Measurements from ENCODE around the gene MT1H.
"Not testable (repeated sequence)": the region's sequence is repeated elsewhere in the genome, so short reads cannot be mapped to it uniquely, and the experiment has no call there.

Gene MT1H

DNA sequence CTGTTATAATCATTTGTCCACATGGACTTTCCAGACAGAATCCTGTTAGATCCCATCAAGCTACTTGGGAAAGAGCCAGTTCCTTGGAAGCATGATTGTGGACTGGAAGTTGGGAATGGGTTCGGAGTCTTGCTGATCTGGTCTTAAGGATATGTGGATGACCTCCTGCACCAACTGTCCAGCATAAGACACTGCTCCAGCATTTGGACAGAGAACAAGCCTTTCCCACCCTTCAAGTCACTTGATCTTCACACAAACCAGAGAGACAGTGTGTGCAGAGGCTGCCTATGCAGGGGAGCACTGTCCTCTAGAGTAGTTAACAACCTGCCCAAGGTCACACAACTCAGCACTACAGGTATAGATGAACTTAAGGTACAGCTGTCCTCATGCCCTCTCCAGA, 23.8 kb upstream of the MT1H start:
- H3K36me3 Mint-ChIP-seq (ENCODE audit: low read depth): no peaks in the 10 kb centered on the region
- peaks cover 62% of the 10 kb centered on the region for H3K27me3 Mint-ChIP-seq (ENCODE audit: low read depth)
- H3K27ac Mint-ChIP-seq: no peak overlapping the region
- no peaks in the 10 kb centered on the region for H3K9me3 Mint-ChIP-seq
- H3K4me3 Mint-ChIP-seq: no peak overlapping the region
- H3K4me1 Mint-ChIP-seq (ENCODE audit: low read depth): peaks cover 19% of the 10 kb centered on the region

DNA sequence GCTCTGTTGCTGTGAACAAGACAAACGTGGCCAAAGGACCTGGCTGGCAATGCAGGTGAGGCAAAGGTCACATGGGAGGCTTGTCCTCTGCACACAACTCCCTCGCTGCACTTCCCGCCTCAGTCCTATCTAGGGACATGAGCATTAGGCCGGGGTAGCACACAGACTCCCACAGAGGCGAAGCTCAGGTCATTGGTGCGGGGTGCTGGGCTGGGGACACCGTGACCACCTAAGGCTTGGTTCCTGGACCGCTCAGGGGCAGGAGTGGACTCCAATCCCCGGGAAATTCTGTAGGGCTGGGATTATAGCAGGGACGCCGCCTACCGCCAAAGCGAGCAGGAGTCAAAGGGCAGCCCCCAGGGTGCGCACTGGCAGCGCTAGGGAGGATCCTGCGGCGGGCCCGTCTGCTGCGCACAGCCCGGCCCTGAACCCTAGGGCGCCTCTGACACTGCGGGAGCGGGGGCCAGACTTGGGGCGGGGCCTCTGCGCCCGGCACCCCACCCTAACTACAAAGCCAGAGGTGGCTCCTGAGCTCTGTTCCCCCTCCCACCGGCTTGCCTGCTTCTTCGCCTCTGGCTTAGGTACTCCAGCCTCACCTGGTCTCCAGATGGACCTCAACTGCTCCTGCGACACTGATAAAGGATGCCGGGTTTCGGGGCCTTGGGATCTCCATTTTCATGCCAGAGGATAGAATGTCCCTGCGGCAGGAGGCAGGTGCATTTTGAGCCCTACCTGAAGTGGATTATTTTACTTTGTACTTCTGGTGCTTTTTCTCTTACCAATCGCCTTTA, 21.8 kb upstream of the MT1H start:
- Mint-ChIP-seq H3K4me3 (no peak overlapping the region), H3K4me1 (ENCODE audit: low read depth) (peaks cover 12% of the 10 kb centered on the region), H3K9me3 (no peaks in the 10 kb centered on the region), H3K27me3 (ENCODE audit: low read depth) (peaks cover 65% of the 10 kb centered on the region), H3K27ac (no peak overlapping the region), H3K36me3 (ENCODE audit: low read depth) (no peaks in the 10 kb centered on the region)

DNA sequence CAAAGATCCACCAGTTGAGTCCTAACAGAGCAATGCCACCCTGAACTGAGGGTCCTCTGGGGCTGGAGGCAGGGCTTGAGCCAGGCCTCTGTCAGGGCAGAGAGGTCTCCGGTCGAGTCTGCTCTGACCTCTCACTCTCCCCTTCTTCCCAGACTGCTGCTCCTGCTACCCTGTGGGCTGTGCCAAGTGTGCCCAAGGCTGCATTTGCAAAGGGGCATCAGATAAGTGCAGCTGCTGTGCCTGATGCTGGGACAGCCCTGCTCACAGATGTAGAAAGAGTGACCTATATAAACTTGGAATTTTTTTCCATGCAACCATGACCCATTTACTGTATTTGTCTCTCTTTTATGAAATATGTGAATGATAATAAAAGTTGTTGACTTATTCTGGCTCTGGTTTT, 20.3 kb upstream of the MT1H start:
- Mint-ChIP-seq H3K4me1 (ENCODE audit: low read depth) (peaks cover under 1% of the 10 kb centered on the region), H3K4me3 (no peak overlapping the region), H3K27me3 (ENCODE audit: low read depth) (peaks cover 63% of the 10 kb centered on the region)

DNA sequence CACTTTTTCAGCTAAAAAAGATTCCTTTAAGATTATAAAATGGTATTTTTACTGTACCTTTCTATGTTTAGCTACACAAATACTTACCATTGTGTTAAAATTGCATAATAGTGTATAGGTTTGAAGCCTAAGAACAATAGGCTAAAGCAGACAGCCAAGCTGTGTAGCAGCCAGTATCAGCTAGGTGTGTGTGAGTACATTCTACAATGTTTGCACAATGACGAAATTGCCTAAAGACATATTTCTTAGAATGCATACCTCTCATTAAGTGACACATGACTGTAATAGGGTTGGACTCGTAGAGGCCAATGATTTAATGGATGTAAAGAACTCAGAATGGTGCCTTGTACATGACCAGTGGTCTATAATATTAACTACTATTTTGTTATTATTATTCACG, 19.8 kb upstream of the MT1H start:
- H3K4me1 Mint-ChIP-seq (ENCODE audit: low read depth): no peaks in the 10 kb centered on the region
- H3K4me3 Mint-ChIP-seq: no peak overlapping the region
- H3K36me3 Mint-ChIP-seq (ENCODE audit: low read depth): no peaks in the 10 kb centered on the region
- no peak overlapping the region for H3K27ac Mint-ChIP-seq
- H3K27me3 Mint-ChIP-seq (ENCODE audit: low read depth): peaks cover 59% of the 10 kb centered on the region
- H3K9me3 Mint-ChIP-seq: no peaks in the 10 kb centered on the region

More for the DNA sequence above, 20.3 kb upstream of the MT1H start:
- H3K9me3 Mint-ChIP-seq: no peaks in the 10 kb centered on the region
- H3K27ac Mint-ChIP-seq: no peak overlapping the region
- H3K36me3 Mint-ChIP-seq (ENCODE audit: low read depth): no peaks in the 10 kb centered on the region

DNA sequence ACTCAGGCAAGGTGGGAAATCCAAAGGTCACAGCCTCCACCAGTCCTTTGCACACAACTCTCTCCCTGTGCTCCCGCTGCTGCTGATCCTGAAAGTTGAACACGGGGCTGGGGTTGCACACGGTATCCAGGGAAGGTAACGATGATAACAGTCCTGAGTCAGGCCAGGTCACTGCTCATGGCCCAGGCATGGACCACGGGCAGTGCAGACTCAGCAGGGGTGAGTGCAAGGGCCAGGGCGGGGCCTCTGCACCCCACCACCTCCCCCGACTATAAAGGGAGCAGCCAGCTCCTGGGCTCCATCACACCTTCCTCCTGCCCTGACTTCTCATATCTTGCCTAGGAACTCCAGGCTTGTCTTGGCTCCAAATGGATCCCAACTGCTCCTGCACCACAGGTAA, 18.0 kb upstream of the MT1H start, which contains the start of gene MT1B:
MT1B (plus strand) TSS at position 301 of the 400 bp plus-strand sequence; CDS start at position 369, 68 bp downstream.
- H3K36me3 Mint-ChIP-seq (ENCODE audit: low read depth): no peaks in the 10 kb centered on the region
- H3K4me3 Mint-ChIP-seq: no peak within 1 kb of the TSS

DNA sequence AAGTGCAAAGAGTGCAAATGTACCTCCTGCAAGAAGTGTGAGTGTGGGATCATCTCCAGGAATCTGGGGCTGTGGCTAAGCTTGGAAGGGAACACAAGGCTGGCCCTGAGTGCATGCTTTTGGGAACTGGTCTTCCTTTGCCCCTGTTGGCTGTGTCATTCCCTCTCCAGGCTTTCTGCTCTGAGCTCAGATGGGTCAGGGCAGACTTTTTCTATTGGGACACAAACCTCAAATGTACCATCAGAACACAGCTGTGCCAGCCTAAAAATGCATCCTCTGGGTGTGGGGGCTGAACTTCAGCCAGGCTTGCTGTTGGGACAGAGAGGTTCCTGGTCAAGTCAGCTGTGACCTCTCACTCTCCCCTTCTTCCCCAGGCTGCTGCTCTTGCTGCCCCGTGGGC, 17.0 kb upstream of the MT1H start:
- Mint-ChIP-seq H3K4me1 (ENCODE audit: low read depth) (peaks cover 4% of the 10 kb centered on the region), H3K27me3 (ENCODE audit: low read depth) (peaks cover 38% of the 10 kb centered on the region), H3K4me3 (no peak overlapping the region)

More for the DNA sequence above, 18.0 kb upstream of the MT1H start, which contains the start of gene MT1B:
- Mint-ChIP-seq H3K27ac (no peak within 1 kb of the TSS), H3K27me3 (ENCODE audit: low read depth) (peaks cover 46% of the 10 kb centered on the region), H3K4me1 (ENCODE audit: low read depth) (no peaks in the 10 kb centered on the region), H3K9me3 (no peaks in the 10 kb centered on the region)

DNA sequence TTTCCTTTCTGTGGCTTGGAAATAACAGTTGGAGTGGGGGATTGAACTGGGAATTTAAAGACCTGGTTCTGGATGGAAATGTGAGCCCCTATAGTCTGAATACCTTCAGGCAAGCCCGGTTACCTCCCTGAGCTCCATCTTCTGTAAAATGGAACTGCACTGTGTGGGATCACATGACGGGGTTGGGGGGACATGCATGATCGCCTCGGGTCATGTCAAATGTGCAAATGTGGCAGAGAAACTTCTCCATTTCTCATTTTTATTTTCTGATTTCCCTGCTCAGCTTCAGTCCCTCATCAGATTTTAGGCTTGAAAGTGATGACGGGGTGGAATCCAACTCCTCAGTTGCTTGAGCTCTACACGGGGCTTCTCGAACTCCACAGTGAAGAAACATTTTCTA, 16.4 kb upstream of the MT1H start:
- peaks cover 8% of the 10 kb centered on the region for H3K4me1 Mint-ChIP-seq (ENCODE audit: low read depth)
- H3K27ac Mint-ChIP-seq: no peak overlapping the region
- peaks cover 1% of the 10 kb centered on the region for H3K36me3 Mint-ChIP-seq (ENCODE audit: low read depth)
- peaks cover 34% of the 10 kb centered on the region for H3K27me3 Mint-ChIP-seq (ENCODE audit: low read depth)
- no peak overlapping the region for H3K4me3 Mint-ChIP-seq
- no peaks in the 10 kb centered on the region for H3K9me3 Mint-ChIP-seq

More for the DNA sequence above, 17.0 kb upstream of the MT1H start:
- no peak overlapping the region for H3K27ac Mint-ChIP-seq
- H3K36me3 Mint-ChIP-seq (ENCODE audit: low read depth): peaks cover 1% of the 10 kb centered on the region
- no peaks in the 10 kb centered on the region for H3K9me3 Mint-ChIP-seq

DNA sequence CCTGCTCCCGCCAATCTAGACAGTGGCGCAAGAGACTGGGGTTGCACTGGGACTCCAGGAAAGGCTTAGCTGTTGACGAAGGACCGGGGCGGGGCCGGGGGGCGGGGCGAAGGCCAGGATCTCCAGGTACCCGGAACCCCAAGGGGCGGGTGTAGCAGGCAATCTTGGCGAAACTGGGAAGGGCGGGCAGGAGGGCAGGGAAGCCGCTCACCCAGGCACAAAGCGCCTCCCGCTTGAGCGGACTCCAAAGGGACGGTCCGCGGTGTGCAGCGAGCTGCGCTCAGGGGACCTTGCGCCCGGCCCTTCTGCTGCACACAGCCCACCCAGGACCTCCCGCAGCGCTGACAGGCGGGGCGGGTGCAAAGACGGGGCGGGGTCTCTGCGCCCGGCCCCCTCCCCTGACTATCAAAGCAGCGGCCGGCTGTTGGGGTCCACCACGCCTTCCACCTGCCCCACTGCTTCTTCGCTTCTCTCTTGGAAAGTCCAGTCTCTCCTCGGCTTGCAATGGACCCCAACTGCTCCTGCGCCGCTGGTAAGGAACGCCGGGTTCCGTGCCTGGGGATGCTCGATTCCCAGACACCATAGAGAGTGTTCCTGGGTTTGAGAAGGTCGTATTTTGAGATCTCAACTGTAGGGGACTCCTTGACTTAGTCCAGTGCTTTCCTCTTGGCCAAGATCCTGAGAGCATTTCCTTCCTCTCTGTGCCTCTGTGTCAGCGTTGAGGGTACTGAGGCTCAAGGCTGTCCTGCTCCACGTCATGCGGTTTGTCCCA, 11.9 kb upstream of the MT1H start, which contains the start of gene MT1F:
MT1F (plus strand) TSS at position 405 of the 772 bp plus-strand sequence; CDS start at position 505, 100 bp downstream.
- Mint-ChIP-seq H3K4me3 (peak within 1 kb of the TSS; percentile 95), H3K27me3 (ENCODE audit: low read depth) (peaks cover 28% of the 10 kb centered on the region), H3K9me3 (no peaks in the 10 kb centered on the region)

DNA sequence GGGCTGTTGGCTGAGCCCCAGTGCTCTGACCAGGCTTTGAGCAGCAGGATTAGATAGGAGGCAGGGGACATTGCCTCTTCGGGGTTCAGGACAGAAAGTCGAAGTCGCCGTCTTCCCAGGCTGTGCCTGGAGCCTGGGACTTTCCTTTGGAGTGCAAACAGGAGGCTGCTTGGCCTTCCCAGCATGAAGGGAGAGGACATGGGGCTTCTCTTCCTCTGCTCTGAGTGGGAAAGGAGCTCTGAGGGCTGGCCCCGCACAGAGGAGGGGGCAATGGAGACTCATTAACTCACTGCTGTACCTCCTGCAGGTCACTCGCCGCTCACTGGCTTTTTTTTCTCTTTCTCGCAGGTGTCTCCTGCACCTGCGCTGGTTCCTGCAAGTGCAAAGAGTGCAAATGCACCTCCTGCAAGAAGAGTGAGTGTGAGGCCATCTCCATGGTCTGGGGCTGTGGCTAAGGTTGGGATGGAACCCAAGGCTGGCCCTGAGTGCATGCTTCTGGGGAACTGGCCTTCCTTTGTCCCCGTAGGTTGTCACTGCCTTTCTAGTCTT, 11.2 kb upstream of the MT1H start:
- H3K4me1 Mint-ChIP-seq (ENCODE audit: low read depth): peaks cover 22% of the 10 kb centered on the region
- peaks cover 7% of the 10 kb centered on the region for H3K36me3 Mint-ChIP-seq (ENCODE audit: low read depth)
- H3K9me3 Mint-ChIP-seq: no peaks in the 10 kb centered on the region
- H3K27ac Mint-ChIP-seq: peak overlapping the region; percentile 88
- H3K4me3 Mint-ChIP-seq: peak overlapping the region; percentile 95
- H3K27me3 Mint-ChIP-seq (ENCODE audit: low read depth): peaks cover 26% of the 10 kb centered on the region

More for the DNA sequence above, 11.9 kb upstream of the MT1H start, which contains the start of gene MT1F:
- Mint-ChIP-seq H3K36me3 (ENCODE audit: low read depth) (peaks cover 6% of the 10 kb centered on the region), H3K4me1 (ENCODE audit: low read depth) (peaks cover 18% of the 10 kb centered on the region), H3K27ac (peak within 1 kb of the TSS; percentile 88)

DNA sequence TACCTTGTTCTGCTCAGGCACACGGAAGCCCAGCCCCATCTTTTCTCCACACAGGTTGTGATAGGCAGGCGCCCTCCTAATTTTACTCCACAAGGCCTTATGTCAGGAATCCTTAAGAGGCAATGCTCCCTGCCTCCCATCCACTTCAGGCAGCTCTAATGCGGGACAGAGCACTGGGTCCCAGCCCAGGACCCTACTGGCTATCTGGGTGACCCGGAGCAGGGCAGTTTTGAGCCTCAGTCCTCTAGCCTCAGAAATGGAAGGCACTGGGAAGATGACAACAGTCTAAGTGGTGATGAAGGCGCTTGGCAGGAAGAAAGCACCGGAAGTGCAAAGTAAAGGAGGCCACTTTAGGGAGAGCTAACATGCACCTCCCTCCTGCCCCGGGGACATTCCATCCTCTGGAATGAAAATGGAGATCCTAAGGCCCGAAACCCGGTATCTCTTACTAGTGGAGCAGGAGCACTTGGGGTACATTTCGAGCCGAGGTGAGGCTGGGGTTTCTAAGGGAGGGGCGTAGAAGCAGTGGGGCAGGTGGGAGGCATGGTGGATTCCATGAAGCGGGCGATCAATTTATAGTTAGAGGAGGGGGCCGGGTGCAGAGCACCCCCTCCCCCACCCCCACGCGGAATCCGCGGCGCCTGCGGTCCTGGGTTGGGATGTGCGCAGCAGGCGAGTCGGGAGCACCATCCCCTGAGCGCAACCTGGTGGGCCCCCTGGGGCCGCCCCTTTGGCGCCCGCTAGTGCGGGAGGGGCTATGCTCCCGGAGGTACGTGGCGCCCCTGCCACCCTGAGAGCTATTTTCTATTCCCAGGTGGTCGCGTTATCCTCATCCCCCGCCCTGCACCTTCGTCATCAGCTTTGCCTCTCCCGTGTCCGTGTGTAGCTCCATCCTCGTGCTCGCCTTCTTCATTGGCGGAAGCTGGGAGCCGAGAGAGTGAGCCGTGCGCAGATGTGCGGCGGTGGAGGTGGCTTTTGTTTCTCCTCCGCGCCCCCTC, 7.0 kb upstream of the MT1H start:
- peaks cover 27% of the 10 kb centered on the region for H3K4me1 Mint-ChIP-seq (ENCODE audit: low read depth)
- peaks cover 6% of the 10 kb centered on the region for H3K36me3 Mint-ChIP-seq (ENCODE audit: low read depth)

DNA sequence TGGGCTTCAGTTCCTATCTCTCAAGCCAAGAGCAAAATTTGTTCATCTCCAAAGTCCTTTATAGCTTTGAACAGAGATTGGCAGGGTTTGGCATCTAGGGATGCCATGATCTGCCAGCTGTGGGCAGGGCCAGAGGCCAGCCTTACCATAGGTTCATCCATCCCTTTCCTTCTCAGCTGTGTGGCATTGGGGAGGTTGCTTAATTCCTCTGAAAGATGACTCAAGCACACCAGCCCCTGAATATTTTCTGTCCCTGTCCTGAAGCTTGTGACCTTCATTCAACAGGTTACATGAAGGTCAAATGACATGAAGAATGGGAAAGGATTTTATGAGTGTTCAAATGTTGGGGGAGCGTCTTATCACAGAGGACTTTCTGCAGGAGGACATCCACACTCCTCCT, 5.1 kb upstream of the MT1H start:
- Mint-ChIP-seq H3K4me3 (no peak overlapping the region), H3K36me3 (ENCODE audit: low read depth) (peaks cover 10% of the 10 kb centered on the region), H3K27ac (no peak overlapping the region), H3K4me1 (ENCODE audit: low read depth) (peaks cover 31% of the 10 kb centered on the region), H3K9me3 (no peaks in the 10 kb centered on the region), H3K27me3 (ENCODE audit: low read depth) (peaks cover 65% of the 10 kb centered on the region)

More for the DNA sequence above, 7.0 kb upstream of the MT1H start:
- Mint-ChIP-seq H3K4me3 (peak overlapping the region; percentile 81), H3K9me3 (no peaks in the 10 kb centered on the region), H3K27ac (no peak overlapping the region), H3K27me3 (ENCODE audit: low read depth) (peaks cover 48% of the 10 kb centered on the region)

DNA sequence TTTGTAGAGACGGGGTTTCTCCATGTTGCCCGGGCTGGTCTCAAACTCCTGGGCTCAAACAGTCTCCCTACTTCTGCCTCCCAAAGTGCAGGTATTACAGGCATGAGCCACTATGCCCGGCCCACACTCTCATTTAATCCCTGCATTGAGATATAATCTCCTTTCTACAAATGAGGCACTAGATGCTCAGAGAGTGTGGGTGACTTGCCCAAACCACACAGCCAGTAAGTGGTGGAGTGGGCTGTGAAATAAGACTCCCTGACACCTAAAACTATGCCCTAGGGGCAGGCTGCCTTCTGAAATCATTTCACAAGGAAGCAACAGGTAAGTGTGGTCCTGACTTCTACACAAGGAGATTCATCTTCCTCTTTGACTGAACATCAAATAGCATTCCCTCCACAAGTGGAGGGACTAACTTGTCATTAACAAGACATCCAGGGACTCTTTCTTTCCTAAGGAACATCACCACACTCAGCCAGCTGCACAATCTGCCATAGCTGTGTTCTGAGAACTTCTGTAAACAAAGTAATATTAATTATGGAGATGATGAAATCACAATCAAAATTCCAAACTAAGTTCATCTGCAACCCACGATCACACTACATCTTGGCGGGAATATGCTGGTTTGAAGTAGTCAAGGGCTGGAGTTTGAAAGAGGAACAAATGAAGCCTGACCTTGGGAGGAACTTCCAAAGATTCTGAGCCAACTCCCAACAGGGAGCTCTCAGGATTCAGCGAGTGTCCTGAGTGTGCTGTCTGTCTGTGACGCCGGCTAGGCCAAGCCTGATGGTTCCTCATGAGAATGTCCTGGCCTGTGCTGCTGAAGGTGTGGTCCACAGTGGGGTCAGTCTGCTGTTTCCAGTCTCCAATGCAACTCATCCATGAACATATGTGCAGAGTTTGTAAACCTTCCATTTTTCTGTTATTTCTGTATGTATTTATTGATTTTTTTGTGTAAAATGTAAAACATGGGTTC, 4.0 kb upstream of the MT1H start:
- Mint-ChIP-seq H3K4me1 (ENCODE audit: low read depth) (peaks cover 34% of the 10 kb centered on the region), H3K27me3 (ENCODE audit: low read depth) (peaks cover 70% of the 10 kb centered on the region)
- H3K36me3 Mint-ChIP-seq (ENCODE audit: low read depth); H3K27ac Mint-ChIP-seq; H3K4me3 Mint-ChIP-seq; H3K9me3 Mint-ChIP-seq: not testable (repeated sequence)
